ENCODE measurements around the gene CD109. TPM values are rescaled to one million over a fixed set of nuclear protein-coding genes. Genes with fewer than 3 reads are reported as not detected.

Gene CD109
- total RNA-seq, 1 donor from 2014 or later = 27.1 TPM

DNA sequence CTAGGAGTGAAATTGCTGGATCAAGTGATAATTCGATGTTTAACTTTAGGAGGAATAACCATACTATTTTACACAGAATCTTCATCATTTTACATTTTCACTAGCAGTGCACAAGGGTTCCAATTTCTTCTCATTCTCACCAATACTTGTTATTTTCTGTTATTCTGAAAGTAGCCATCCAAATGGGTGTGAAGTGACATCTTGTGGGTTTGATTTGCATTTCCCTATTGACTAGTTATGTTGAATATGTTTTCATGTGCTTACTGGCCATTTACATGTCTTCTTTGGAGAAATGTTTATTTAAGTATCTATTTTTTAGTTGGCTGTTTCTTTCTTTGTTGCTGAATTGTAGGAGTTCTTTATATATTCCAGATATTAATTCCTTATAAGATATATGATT lies 164.3 kb downstream of the CD109 start:
- Mint-ChIP-seq H3K4me3 (no peak overlapping the region), H3K27ac (no peak overlapping the region), H3K36me3 (ENCODE audit: low read depth) (no peaks in the 10 kb centered on the region), H3K9me3 (no peaks in the 10 kb centered on the region), H3K27me3 (ENCODE audit: insufficient read depth) (no peaks in the 10 kb centered on the region), H3K4me1 (ENCODE audit: low read depth) (no peaks in the 10 kb centered on the region)
- no peak for DNase-seq (ENCODE audit: low spot score)
- intact Hi-C loops (cut with micrococcal nuclease) = no loop called here

DNA sequence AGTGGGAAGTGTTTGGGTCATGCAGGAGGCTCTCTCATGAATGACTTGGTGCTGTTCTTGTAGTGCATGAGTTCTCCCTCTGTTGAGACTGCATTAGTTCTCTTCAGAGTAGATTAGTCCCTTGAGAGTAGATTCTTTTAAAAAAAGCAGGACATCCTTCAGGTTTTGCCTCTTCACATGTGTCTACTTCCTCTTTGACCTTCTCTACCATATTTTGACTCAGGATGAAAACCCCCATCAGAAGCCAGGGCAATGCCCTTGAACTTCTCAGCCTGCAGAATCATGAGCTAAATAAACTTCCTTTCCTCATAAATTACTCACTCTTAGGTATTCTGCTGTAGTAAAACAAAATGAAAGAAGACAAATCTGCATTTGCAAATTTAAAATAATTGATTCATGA lies 170.3 kb downstream of the CD109 start:
- no peaks in the 10 kb centered on the region for H3K9me3 Mint-ChIP-seq
- H3K27me3 Mint-ChIP-seq (ENCODE audit: insufficient read depth) = no peaks in the 10 kb centered on the region
- intact Hi-C loops (cut with micrococcal nuclease) = no loop called here
- no peaks in the 10 kb centered on the region for H3K4me1 Mint-ChIP-seq (ENCODE audit: low read depth)
- H3K4me3 Mint-ChIP-seq = no peak overlapping the region
- no peak for DNase-seq (ENCODE audit: low spot score)
- no peaks in the 10 kb centered on the region for H3K36me3 Mint-ChIP-seq (ENCODE audit: low read depth)
- H3K27ac Mint-ChIP-seq = no peak overlapping the region

DNA sequence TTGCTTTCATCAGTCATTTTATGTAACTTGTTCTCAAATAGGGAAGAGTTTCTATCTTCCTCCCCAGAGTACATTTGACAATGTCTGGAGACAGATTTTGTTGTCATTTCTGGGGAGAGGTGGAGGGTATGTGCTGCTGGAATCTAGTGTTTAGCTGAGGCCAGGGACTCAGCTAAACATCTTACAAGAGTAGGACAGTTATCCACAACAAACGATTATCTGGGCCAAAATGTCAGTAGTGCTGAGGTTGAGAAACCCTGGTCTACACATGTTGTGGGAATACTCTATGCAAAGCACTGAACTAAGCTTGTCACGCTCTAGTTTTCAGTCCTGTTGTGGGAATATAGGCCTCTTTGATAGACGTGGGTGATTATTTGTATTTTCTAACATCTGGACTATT lies 171.4 kb downstream of the CD109 start:
- intact Hi-C loops (cut with micrococcal nuclease) = no loop called here
- no peaks in the 10 kb centered on the region for H3K9me3 Mint-ChIP-seq
- H3K27ac Mint-ChIP-seq = no peak overlapping the region
- no peak overlapping the region for H3K4me3 Mint-ChIP-seq
- DNase-seq (ENCODE audit: low spot score) = no peak
- H3K4me1 Mint-ChIP-seq (ENCODE audit: low read depth) = no peaks in the 10 kb centered on the region
- H3K36me3 Mint-ChIP-seq (ENCODE audit: low read depth) = no peaks in the 10 kb centered on the region
- H3K27me3 Mint-ChIP-seq (ENCODE audit: insufficient read depth) = no peaks in the 10 kb centered on the region

DNA sequence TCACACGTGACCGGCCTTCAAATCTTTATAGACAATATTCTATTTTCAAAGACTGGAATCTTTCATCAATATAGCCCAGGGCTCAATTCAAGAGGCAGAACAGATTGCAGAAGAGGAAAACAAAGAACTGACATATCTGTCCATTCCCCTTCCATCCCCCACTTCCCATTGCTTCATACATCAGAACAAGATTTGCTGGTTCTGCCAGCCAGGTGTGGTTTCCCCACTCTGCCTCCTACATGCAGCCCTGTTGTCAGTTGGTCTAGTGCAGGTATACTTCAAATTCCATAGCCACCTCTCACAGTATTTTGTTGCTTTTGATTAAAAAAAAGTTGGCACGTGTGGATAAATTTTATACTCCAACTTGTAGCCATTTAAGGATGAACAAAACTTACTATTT lies 174.9 kb downstream of the CD109 start:
- intact Hi-C loops (cut with micrococcal nuclease) = no loop called here
- Mint-ChIP-seq H3K4me3 (no peak overlapping the region), H3K36me3 (ENCODE audit: low read depth) (no peaks in the 10 kb centered on the region), H3K27me3 (ENCODE audit: insufficient read depth) (no peaks in the 10 kb centered on the region), H3K9me3 (no peaks in the 10 kb centered on the region), H3K4me1 (ENCODE audit: low read depth) (no peaks in the 10 kb centered on the region), H3K27ac (no peak overlapping the region)
- DNase-seq (ENCODE audit: low spot score) = no peak

DNA sequence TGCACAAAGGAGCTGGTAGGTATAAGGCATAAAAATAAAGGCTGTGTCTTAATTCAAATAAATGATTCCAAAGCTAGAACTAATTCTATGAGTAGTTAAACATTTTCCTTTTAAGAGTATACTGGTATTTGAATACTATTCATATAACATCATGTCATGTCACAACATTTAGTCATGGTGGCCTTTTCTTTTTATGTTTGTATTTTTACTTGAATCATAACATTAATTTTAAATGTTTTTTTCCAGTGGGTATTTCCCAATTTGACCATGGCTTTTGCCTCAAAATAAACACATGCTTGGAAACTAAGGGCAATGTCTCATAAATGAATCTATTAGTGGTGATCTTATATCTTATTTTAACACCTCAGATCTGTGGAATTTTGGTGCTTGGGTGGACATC lies 177.1 kb downstream of the CD109 start:
- no peaks in the 10 kb centered on the region for H3K4me1 Mint-ChIP-seq (ENCODE audit: low read depth)
- no peak for DNase-seq (ENCODE audit: low spot score)
- no peaks in the 10 kb centered on the region for H3K36me3 Mint-ChIP-seq (ENCODE audit: low read depth)
- intact Hi-C loops (cut with micrococcal nuclease) = no loop called here
- no peak overlapping the region for H3K27ac Mint-ChIP-seq
- H3K27me3 Mint-ChIP-seq (ENCODE audit: insufficient read depth) = no peaks in the 10 kb centered on the region
- H3K4me3 Mint-ChIP-seq = no peak overlapping the region
- no peaks in the 10 kb centered on the region for H3K9me3 Mint-ChIP-seq

Other genes starting within 250 kb of the CD109 start
- gene CGAS, start 243.9 kb upstream of the CD109 start, total RNA-seq = 47.6 and 51.1 TPM in 2 replicates
- gene MTO1, start 234.5 kb upstream of the CD109 start, total RNA-seq = 33.3 and 45.8 TPM in 2 replicates
- gene EEF1A1, start 175.2 kb upstream of the CD109 start, total RNA-seq = 8,439 and 8,694 TPM in 2 replicates
- 4.5 and 5.1 TPM in 2 replicates for gene SLC17A5, start 42.2 kb upstream of the CD109 start, total RNA-seq